Stimulated activated naive CD8-positive, alpha-beta T cell treated with anti-CD3 and anti-CD28 coated beads, Interleukin-15, Interleukin-2, amounts not matched to agents 100 ng/mL and 50 ng/mL, for 24 hours (primary cell): ENCODE data around the gene USP48.

ENCODE experiments used
- H3K27ac Mint-ChIP-seq: one replicate; pipeline ENCODE4 v1.8.0; 2021; ENCODE audit warnings: mild to moderate bottlenecking, mixed read lengths
- H3K27me3 Mint-ChIP-seq: one replicate; pipeline ENCODE4 v1.8.0; 2021; ENCODE audit warnings: mixed read lengths
- H3K36me3 Mint-ChIP-seq: one replicate; pipeline ENCODE4 v1.8.0; 2021; ENCODE audit warnings: low read depth, mixed read lengths
- H3K4me1 Mint-ChIP-seq: one replicate; pipeline ENCODE4 v1.8.0; 2021; ENCODE audit warnings: low read depth, mixed read lengths
- H3K4me3 Mint-ChIP-seq: one replicate; pipeline ENCODE4 v1.8.0; 2021; ENCODE audit warnings: mild to moderate bottlenecking, mixed read lengths
- H3K9me3 Mint-ChIP-seq: one replicate; pipeline ENCODE4 v1.8.0; 2021; ENCODE audit warnings: mixed read lengths

Gene USP48

DNA sequence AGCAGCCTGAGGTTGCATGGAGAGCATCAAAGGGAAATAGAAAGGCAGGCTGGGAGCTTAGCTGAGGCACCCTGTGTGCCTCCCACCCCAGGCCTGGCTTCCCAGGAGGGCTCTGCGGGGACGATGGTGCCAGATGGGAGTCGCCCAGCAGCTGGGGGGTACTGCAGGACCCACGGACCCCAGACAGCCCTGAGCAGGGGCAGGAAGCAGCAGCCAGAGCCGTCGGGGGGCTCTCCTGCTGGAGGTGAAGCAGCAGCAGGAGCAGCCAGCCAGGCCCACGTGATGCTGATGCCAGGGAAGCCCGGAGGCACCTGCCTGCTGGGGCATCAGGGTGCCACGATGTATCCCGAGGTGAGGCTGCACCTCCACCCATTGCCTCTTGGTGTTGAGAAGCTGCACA, 134.2 kb downstream of the USP48 start:
- H3K27me3 Mint-ChIP-seq = peaks cover 27% of the 10 kb centered on the region
- H3K36me3 Mint-ChIP-seq = no peaks in the 10 kb centered on the region
- no peak overlapping the region for H3K27ac Mint-ChIP-seq
- H3K4me1 Mint-ChIP-seq = peaks cover 5% of the 10 kb centered on the region
- H3K9me3 Mint-ChIP-seq = no peaks in the 10 kb centered on the region
- H3K4me3 Mint-ChIP-seq = no peak overlapping the region

DNA sequence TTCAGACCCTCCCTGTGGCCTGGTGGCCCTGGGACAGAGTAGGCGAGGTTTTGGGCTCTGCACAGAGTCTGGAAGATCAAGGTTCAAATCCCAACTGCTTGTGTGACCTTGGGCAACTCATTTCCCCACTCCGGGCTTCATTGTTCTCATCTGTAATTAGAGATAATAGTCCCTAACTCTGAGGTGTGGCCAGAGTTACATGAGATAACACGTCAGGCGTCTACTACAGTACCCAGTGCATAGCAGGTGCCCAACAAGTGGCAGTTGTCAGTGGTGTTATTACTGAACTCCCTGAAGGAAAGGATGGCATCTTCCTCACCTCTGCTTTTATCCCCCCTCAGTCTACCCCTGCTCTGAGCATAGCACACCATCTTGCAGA, 134.6 kb downstream of the USP48 start:
- H3K27me3 Mint-ChIP-seq = peaks cover 27% of the 10 kb centered on the region
- no peaks in the 10 kb centered on the region for H3K36me3 Mint-ChIP-seq
- no peak overlapping the region for H3K4me3 Mint-ChIP-seq
- peaks cover 5% of the 10 kb centered on the region for H3K4me1 Mint-ChIP-seq
- no peak overlapping the region for H3K27ac Mint-ChIP-seq
- no peaks in the 10 kb centered on the region for H3K9me3 Mint-ChIP-seq

DNA sequence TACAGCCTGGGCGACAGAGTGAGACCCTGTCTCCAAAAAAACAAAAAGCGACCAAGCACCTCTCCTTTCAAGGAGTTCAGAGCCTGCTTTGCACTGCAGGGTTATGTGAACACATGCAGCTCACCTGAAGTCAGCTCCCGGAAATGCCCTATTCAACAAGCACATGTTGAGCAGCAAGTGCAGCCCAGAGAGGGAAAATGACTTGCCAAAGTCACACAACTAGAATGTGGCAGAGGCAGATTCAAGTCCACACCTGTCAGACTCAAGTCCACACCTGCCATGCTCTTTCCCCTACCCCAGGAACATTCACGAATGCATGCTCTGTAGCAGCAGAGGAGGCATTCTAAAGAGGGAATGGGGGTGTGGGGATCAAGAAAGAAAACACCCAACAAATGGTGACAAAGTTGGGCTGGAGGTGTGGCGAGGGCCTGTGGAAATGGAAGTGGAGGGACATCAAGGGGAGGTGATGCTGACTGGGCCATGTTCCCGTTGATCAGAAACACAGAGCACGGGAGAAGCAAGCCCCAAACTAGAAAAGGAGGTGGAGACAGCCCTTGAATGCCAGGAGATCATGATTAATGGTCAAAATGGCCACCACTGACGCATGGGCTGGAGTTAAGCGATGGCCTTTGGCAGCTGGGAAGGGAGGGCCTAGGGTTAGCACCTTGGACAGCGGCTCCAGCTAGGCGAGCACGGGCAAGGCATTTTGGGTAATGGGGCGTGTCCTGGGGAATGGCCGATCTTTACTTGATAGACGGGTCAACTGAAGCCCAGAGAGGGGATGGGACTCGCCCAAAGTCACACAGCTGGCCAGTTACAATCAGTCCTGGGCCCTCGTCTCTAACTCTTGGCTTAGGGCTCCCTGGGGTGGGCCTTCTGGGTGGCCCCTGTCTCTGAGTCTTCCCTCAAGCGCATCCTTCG, 135.3 kb downstream of the USP48 start:
- H3K27ac Mint-ChIP-seq = no peak overlapping the region
- no peaks in the 10 kb centered on the region for H3K9me3 Mint-ChIP-seq
- peaks cover 26% of the 10 kb centered on the region for H3K27me3 Mint-ChIP-seq

DNA sequence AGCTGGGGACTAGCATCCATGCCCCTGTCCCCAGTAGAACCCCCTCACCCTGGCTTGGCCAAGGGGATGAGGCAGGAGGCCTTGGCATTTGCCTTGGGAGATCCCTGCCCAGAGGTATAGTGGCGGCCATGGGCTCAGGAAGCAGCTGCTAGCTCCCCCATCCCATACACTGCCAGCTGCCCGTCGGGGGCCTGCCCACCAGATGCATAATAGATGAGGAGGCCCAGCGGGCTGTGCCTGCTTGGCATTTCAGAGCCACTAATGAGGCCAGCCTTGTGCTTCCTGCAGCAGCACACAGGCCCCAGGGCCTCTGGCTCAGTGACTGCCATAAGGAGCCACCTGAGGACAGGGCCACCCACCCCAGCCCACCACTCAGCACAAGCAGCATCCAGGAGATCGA, 137.4 kb downstream of the USP48 start:
- H3K4me3 Mint-ChIP-seq = no peak overlapping the region
- H3K27ac Mint-ChIP-seq = no peak overlapping the region
- H3K9me3 Mint-ChIP-seq = no peaks in the 10 kb centered on the region
- peaks cover 16% of the 10 kb centered on the region for H3K27me3 Mint-ChIP-seq
- H3K36me3 Mint-ChIP-seq = no peaks in the 10 kb centered on the region
- H3K4me1 Mint-ChIP-seq = no peaks in the 10 kb centered on the region

More for the DNA sequence above, 135.3 kb downstream of the USP48 start:
- Mint-ChIP-seq H3K4me3 (no peak overlapping the region), H3K36me3 (no peaks in the 10 kb centered on the region), H3K4me1 (peaks cover 5% of the 10 kb centered on the region)

DNA sequence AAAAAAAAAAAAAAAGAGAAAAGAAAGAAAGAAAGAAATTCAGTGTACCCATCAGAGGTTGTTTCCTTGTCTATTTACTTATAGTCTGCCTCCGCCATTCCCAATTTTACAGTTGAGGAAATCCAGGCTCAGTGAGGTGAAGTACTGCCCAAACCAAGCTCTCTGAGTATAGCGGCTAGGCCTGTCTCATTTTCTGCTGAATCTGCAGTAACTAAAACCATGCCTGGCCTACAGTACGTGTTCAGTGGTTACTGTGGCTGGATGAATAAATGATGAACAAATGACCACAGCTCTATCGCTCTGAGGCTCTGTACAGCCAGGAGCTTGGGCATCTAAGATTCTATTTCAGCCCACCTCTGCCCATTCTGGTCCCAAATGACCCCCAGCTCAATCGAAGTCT, 138.0 kb downstream of the USP48 start:
- Mint-ChIP-seq H3K27ac (no peak overlapping the region), H3K27me3 (peaks cover 16% of the 10 kb centered on the region), H3K9me3 (no peaks in the 10 kb centered on the region), H3K36me3 (no peaks in the 10 kb centered on the region), H3K4me3 (no peak overlapping the region), H3K4me1 (no peaks in the 10 kb centered on the region)

DNA sequence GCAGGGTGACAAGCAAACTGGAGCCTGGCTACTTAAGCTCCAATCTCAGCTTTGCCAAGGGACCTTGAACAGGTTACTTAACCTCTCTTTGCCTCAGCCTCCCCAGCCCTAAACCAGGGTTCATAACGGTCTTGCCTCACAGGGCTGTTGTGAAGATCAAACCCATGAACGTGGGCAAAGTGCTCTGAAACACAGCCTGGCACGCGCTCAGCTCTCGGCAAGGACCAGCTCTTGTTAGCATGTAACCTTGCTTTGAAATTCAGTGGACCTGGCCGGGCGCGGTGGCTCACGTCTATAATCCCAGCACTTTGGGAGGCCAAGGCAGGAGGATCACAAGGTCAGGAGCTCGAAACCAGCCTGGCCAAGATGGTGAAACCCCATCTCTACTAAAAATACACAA, 138.6 kb downstream of the USP48 start:
- Mint-ChIP-seq H3K27ac (no peak overlapping the region), H3K4me3 (no peak overlapping the region), H3K27me3 (peaks cover 16% of the 10 kb centered on the region), H3K4me1 (no peaks in the 10 kb centered on the region), H3K9me3 (no peaks in the 10 kb centered on the region), H3K36me3 (no peaks in the 10 kb centered on the region)

DNA sequence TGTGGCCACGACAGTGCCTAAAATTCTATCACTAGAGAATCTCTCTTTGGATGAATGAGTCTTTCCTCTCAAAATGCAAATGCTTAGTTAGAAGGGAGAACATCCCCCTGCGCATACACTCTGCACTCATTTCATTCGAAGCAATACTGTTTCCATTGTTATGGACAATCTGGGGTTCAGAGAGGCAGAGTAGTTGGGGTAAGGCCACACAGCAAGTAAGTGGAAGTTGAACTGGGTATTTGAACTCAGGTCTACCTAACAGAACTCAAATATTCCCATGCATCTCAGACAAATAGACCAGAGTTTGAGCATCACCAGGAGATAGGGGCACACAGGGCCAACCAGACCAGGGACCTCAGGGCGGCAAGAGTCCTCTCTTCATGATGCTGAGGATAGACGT, 139.3 kb downstream of the USP48 start:
- H3K4me3 Mint-ChIP-seq = no peak overlapping the region
- no peaks in the 10 kb centered on the region for H3K36me3 Mint-ChIP-seq
- no peaks in the 10 kb centered on the region for H3K9me3 Mint-ChIP-seq
- no peak overlapping the region for H3K27ac Mint-ChIP-seq
- H3K27me3 Mint-ChIP-seq = peaks cover 15% of the 10 kb centered on the region
- peaks cover 6% of the 10 kb centered on the region for H3K4me1 Mint-ChIP-seq

DNA sequence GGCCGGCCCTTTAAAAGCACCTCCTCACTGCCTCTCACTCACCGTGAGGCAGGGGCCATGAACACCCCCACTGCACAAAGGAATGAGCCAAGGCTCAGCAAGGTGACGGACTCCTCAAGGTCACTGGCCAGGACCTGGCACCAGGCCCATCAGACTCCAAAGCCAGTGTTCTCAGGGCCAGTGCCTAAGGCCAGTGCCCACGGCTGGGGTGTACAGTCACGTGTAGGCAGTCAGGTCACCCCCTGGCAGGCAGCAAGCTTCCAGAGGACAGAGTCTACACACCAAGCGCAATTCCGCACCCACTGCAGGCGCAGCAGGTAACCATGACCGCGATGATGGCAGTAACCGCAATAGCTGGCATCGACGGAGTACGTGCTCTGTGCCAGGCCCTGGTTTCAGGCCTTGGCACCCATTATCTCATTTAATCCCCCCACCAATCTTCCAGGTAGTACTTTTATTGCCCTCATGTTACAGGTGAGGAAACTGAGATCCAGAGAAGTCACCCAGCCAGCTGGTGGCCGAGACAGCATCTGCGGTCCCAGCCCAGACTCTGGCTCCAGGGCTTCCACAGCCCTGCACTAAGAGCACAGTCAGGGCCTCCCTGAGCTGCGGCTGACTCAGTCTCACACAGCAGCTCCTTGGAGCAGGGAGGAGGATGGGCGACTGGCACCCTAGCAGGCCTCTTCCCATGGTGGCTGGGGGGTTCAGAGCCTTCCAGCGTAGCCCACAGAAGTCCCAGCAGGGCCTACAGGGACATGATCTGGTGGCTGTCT, 140.8 kb downstream of the USP48 start:
- H3K9me3 Mint-ChIP-seq = no peaks in the 10 kb centered on the region
- no peaks in the 10 kb centered on the region for H3K36me3 Mint-ChIP-seq
- H3K27me3 Mint-ChIP-seq = peaks cover 7% of the 10 kb centered on the region
- H3K4me3 Mint-ChIP-seq = no peak overlapping the region
- H3K4me1 Mint-ChIP-seq = peaks cover 14% of the 10 kb centered on the region
- H3K27ac Mint-ChIP-seq = no peak overlapping the region

DNA sequence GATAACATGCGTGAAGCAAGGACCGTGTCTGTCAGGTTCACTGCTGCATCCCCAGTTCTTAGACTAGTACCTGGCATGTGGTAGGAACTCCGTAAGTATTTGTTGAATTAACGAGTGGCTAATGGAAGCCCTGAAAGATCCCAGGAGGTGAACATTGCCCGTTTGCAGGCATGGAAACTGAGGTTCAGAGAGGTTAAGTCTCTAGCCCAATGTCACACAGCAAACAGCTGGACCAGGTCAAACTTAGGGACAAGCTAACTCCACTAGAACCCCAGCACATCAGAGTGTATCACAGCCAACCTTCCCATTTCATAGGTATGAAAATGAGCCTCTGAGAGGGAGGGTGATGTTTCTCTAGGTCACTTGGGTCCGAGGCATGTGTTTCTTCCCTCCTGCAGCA, 141.4 kb downstream of the USP48 start:
- H3K4me3 Mint-ChIP-seq = no peak overlapping the region
- no peaks in the 10 kb centered on the region for H3K36me3 Mint-ChIP-seq
- peaks cover 14% of the 10 kb centered on the region for H3K4me1 Mint-ChIP-seq
- no peak overlapping the region for H3K27ac Mint-ChIP-seq
- H3K9me3 Mint-ChIP-seq = no peaks in the 10 kb centered on the region
- H3K27me3 Mint-ChIP-seq = peaks cover 1% of the 10 kb centered on the region

DNA sequence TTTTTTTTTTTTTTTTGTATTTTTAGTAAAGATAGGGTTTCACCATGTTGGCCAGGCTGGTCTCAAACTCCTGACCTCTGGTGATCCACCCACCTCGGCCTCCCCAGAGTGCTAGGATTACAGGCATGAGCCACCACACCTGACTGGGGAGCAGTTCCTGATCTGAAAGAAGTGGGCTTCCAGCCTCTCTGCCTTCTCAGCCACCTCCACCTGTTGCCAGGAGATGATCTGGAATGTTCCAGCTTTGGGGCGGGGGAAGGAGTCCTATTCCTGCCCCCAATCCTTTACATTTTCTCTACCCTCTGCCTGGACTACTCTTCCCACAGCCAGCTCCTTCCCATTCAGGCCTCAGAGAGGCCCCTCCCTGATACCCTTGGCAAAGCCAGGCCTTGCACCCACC, 141.9 kb downstream of the USP48 start:
- no peak overlapping the region for H3K27ac Mint-ChIP-seq
- H3K27me3 Mint-ChIP-seq = no peaks in the 10 kb centered on the region
- no peaks in the 10 kb centered on the region for H3K36me3 Mint-ChIP-seq
- no peak overlapping the region for H3K4me3 Mint-ChIP-seq
- no peaks in the 10 kb centered on the region for H3K9me3 Mint-ChIP-seq
- peaks cover 14% of the 10 kb centered on the region for H3K4me1 Mint-ChIP-seq

DNA sequence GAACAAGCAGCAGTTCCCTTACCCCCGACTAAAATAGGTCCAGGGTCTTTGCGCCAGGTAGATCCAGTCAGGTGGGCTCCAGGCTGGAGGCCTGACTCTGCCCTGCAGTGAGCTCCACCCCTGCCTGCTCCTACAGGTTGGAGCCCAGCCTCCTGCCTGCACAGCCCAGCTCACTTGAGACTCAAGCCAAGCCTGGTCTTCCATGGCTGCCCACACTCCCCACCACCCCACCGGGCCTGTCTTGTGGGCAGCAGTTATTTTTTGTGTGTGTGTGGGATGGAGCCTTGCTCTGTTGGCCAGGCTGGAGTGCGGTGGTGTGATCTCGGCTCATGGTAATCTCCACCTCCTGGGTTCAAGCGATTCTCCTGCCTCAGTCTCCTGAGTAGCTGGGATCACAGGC, 142.3 kb downstream of the USP48 start:
- H3K4me3 Mint-ChIP-seq = no peak overlapping the region
- peaks cover 14% of the 10 kb centered on the region for H3K4me1 Mint-ChIP-seq
- no peaks in the 10 kb centered on the region for H3K9me3 Mint-ChIP-seq
- no peaks in the 10 kb centered on the region for H3K36me3 Mint-ChIP-seq
- no peak overlapping the region for H3K27ac Mint-ChIP-seq
- H3K27me3 Mint-ChIP-seq = no peaks in the 10 kb centered on the region

DNA sequence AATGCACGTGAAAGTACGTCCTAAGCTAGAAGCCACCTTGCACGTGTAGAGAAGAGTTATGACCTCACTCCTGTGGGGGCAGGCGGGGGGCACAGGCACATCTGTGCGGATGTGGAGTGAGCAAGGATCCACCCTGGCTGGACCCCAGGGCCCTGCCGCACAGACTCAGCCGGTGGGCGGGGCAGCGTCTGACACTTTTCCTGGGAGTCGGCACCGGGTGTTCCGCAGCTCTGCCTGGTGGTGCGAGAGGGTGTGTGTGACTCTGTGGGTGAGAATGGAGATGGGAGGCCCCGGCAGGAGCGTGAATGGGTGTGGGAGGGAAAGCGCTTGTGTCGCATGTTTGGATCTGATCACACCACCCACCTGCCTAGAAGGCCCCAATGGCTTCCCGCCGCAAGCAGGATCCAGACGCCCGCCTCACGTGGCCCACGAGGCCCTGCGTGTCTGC, 143.3 kb downstream of the USP48 start:
- H3K36me3 Mint-ChIP-seq = no peaks in the 10 kb centered on the region

DNA sequence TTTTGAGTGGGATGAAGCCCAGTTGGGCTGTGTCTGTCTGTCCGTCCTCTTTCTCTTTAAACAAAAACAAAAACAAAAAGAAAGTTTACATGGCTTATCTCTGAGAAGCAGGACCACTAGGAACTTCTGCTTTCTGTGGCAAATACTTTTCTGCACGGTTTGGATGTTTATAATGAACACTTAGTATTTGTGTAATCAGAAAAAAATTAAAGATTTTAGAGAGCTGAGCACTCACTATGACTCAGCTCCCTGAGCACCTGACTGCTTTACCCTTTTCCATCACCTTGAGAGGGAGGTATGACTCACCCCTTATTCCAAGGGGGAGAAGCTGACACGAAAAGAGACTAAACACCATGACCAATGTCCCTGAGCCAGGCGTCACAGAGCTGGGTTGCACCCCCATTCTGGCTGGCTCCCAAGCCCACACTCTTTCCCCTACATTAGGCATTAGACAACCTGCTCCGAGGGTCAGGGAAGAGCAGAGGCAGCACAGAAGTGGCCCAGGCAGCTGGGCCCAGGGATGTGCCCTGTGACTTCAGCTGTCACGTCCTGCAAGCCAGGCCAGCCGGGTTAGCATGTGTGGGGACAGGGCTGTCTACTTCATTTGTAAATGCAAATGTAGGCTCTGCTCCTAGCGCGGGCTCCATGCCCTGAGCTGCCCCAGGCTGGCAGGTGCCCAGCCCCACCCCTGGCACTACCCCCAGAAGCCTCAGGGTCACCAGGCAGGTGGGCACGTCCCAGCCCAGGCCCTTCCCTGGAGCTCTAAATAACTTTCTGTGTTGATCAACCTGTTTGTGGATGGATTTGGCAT, 144.2 kb downstream of the USP48 start:
- Mint-ChIP-seq H3K27me3 (peaks cover 3% of the 10 kb centered on the region), H3K27ac (no peak overlapping the region), H3K4me3 (no peak overlapping the region), H3K36me3 (no peaks in the 10 kb centered on the region), H3K4me1 (peaks cover 14% of the 10 kb centered on the region), H3K9me3 (no peaks in the 10 kb centered on the region)

More for the DNA sequence above, 143.3 kb downstream of the USP48 start:
- Mint-ChIP-seq H3K4me1 (peaks cover 14% of the 10 kb centered on the region), H3K27me3 (peaks cover 3% of the 10 kb centered on the region), H3K9me3 (no peaks in the 10 kb centered on the region), H3K27ac (no peak overlapping the region), H3K4me3 (no peak overlapping the region)

DNA sequence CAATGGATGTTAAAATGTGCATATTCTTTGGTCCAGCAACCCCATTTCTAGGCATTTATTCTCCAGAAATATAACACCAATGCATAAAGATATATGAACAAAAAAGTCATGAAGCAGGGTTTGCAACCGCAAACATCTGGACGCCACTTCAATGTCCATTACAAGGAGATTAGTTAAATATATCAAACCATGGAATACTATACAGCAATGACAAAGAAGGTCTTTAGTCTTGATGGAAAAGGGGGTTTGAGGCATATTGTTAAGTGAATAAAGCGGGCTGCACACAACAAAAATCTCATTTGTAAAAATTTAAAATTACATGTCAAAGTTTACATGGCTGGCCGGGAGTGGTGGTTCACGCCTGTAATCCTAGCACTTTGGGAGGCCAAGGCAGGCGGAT, 145.4 kb downstream of the USP48 start:
- peaks cover 14% of the 10 kb centered on the region for H3K4me1 Mint-ChIP-seq
- peaks cover 3% of the 10 kb centered on the region for H3K27me3 Mint-ChIP-seq
- no peaks in the 10 kb centered on the region for H3K36me3 Mint-ChIP-seq
- H3K4me3 Mint-ChIP-seq = no peak overlapping the region
- H3K27ac Mint-ChIP-seq = no peak overlapping the region
- no peaks in the 10 kb centered on the region for H3K9me3 Mint-ChIP-seq

DNA sequence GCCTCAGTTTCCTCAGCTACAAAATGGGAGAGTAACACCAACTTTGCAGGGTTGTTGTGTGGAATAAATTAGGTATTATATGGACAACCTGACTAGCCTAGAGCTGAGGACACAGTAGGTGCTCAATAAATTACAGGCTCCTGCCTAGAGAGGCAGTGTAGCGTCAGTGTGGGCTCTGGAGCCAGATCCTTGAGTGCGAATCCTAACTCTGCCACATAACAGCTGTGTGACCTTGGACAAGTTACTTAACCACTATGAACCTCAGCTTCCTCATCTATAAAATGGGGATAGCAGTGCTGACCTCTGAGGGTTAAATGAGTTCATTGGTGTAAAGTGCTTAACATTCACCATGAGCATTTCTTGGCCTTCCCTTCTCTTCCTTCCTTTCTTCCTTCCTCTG, 146.9 kb downstream of the USP48 start:
- Mint-ChIP-seq H3K9me3 (no peaks in the 10 kb centered on the region), H3K4me3 (no peak overlapping the region), H3K36me3 (no peaks in the 10 kb centered on the region), H3K27me3 (peaks cover 7% of the 10 kb centered on the region), H3K4me1 (peaks cover 14% of the 10 kb centered on the region), H3K27ac (no peak overlapping the region)
